ENCODE data around the gene ATP10A.

DNA sequence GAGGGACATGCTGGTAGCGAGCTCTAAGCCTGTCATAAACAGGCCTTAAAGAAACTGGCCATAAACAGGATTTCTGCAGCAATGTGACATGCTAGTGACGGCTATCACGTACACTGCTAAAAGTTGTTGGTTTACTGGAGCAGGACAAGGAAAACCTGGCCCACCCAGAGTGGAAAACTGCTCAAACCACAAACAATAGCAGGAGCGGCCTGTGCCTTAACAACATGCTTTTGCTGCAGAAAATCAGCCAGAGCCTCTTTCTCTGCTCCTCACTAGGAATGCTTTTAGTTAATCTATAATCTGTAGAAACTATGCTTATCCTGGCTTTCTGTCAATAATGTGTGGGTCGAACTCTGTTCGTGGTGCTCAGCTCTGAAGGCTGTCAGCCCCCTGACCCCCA, 221.4 kb downstream of the ATP10A start:
- TF ChIP-seq, protein P1, sequence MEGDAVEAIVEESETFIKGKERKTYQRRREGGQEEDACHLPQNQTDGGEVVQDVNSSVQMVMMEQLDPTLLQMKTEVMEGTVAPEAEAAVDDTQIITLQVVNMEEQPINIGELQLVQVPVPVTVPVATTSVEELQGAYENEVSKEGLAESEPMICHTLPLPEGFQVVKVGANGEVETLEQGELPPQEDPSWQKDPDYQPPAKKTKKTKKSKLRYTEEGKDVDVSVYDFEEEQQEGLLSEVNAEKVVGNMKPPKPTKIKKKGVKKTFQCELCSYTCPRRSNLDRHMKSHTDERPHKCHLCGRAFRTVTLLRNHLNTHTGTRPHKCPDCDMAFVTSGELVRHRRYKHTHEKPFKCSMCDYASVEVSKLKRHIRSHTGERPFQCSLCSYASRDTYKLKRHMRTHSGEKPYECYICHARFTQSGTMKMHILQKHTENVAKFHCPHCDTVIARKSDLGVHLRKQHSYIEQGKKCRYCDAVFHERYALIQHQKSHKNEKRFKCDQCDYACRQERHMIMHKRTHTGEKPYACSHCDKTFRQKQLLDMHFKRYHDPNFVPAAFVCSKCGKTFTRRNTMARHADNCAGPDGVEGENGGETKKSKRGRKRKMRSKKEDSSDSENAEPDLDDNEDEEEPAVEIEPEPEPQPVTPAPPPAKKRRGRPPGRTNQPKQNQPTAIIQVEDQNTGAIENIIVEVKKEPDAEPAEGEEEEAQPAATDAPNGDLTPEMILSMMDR (IDR thresholded peaks at IDR 0.05; ENCODE audit: low read length): no peak
- TF ChIP-seq EZH2 (IDR thresholded peaks at IDR 0.05; ENCODE audit: borderline replicate concordance, low read length): no peak
